Left hindlimb (tissue), 1 donor: ENCODE measurements around the gene FRMD4B.

Experiments
- DNase-seq: peaks from one replicate; pipeline ENCODE4 v3.0.0-alpha.2; 2018

The FRMD4B gene

GRCh38 chr3:69162308-69162980, 223.4 kb downstream of the FRMD4B start:
- no peak for DNase-seq

- no peak for DNase-seq
Measured at GRCh38 chr3:69161587-69162307, 224.1 kb downstream of the FRMD4B start.

DNA sequence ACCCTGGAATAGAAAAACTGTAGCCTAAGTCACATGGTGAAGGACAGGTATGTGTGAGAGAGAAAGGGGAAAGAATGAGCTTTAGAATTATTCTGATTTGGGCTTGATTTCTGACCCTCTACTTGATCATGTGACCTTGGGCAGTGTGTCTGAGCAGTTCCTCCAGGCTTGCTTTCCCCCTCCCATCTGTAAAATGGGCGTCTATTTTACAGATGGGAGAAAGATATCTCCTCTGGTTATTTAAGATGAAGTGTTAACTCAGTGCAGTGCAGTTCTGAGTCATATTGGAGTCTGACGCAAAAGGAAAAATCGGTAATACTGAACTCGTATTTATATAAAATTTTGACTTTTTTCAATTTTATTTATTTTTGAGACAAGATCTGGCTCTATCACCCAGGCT, 225.4 kb downstream of the FRMD4B start:
- DNase-seq, result no peak

GRCh38 chr3:69160107-69160506, 225.8 kb downstream of the FRMD4B start:
- DNase-seq, result no peak

GRCh38 chr3:69149586-69149985, 236.3 kb downstream of the FRMD4B start:
- DNase-seq, result no peak

GRCh38 chr3:69145688-69146087, 240.2 kb downstream of the FRMD4B start:
- DNase-seq, result no peak

- no peak for DNase-seq
Measured at GRCh38 chr3:69144631-69145245, 241.2 kb downstream of the FRMD4B start.

DNA sequence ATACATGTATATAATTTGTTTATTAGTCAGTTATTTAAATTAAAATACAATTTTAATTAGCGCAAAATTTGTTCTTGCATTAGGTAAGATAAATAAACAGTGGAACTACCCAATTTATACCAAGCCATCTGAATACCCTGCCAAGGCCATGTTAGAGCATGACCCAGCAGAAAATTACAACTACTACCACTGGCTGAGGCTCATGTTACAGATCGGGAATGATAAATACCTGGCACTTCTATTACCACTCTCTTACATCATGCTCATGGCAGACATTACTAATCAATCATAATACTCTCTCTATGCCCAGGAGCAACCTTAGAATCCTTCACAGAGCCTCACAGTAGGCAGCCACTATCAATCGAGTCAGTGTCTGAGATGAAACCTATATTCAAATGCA, 242.3 kb downstream of the FRMD4B start:
- no peak for DNase-seq

GRCh38 chr3:69142797-69143454, 243.0 kb downstream of the FRMD4B start:
- no peak for DNase-seq

DNA sequence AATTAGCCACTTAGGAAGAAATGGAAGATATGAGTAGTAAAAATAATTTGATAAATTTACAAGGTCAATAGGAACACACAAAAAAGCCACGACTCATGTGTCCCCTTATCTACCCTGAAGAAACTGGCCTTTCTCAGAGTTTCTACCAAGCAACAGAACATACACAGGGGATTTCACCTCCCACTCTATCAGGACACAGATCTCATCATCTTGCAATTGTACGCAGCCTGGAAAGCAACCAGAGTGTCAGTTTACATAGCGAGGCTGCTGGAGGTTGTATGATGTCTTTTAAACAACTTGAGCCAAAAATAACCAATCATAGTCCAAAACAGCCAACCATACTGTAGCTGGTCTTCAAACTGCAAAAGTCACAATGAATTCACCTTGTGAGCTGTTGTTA, 243.8 kb downstream of the FRMD4B start:
- no peak for DNase-seq

GRCh38 chr3:69141313-69141712, 244.6 kb downstream of the FRMD4B start:
- no peak for DNase-seq

- no peak for DNase-seq
Measured at GRCh38 chr3:69137412-69137811, 248.5 kb downstream of the FRMD4B start.

DNA sequence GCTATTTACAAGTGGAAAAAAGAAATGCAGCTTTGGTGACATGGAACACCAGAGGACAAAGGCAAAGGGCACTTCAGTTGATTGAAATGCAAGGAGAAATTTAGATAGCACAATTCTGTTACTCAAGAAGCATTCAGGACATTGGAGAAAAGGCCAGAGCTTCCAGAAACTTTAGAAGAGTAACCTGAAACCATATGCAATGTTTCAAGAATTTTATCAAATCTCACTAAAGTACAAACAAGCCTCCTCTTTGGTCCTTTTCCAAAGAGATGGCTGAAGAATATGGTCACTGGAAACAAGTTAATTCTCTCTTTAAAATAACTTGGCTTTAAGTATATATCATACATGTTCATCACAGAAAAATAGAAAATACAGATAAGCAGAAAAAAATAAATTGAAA, 248.9 kb downstream of the FRMD4B start:
- no peak for DNase-seq

DNA sequence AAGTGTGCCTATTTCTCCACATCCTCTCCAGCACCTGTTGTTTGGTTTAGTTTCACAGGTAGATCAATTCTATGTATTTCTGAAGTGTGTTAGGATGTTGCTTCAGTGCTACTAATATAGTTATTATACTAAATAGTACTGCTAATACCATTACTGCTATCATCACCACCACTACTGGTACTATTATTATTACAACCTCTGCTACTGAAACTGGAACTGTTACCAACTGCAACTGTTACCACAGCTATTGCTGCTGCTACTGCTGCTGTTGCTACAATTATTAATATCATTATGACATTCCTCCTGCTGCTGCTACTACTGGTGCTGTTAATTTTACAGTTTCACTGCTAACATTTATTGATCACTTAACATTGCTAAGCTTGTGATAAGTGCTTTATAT, 255.2 kb downstream of the FRMD4B start:
- no peak for DNase-seq

DNA sequence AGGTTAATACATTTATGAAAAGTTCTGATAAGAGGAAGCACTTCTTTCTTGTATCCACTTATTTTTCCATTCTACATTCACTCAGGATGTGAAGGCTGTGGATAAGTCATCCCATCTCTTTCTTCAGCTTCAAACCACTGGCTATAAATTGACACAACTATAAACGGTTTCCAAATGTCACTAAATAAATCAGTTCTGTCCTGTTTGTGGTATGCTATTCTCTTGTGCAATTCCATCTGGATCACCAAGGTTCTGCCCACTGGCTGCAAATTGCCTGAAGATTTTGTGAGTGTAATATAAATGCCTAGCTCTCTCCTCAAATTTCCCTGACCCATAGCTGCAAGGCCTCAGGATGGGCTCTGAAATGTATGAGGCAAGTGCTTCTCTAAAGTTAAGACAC, 256.4 kb downstream of the FRMD4B start:
- DNase-seq, result no peak

DNA sequence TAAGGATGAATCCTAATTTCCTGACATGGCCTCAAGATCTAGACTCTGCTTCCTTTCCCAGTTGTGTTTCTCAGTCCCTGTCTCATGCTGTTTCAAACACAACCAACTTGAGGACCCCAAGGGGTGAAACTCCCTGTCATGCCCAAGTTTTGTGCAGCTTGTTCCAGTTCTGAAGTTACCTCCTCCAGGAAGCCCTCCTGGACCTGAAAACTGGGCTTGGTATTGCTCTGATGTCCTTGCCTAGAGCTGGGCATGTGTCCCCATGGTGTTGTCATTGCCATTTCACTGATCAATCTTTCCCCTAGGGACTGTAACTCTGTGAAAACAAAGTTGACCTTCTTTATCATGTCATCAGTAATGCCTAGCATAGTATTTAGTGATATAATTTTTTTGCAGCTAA, 257.4 kb downstream of the FRMD4B start:
- DNase-seq, result no peak

- no peak for DNase-seq
Measured at GRCh38 chr3:69126999-69127398, 258.9 kb downstream of the FRMD4B start.

DNA sequence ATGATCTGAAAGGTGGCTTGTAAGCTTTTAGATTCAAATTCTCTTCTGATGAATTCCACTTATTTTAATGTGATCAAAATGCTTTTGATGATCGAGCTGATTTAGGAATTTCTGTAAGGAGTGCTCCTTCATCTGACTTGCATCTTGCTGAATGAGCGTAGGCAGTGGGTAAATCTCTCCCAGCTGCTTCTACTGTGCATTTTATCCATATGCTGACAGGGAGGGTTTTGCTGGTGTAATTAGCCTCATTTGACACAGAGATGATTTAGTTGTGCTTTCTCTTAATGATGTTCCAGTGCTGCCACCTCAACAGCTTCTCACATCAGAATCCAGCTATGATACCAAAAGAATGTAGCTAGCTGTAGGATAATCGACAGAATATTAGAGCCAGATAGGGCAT, 259.7 kb downstream of the FRMD4B start:
- DNase-seq, result no peak

DNA sequence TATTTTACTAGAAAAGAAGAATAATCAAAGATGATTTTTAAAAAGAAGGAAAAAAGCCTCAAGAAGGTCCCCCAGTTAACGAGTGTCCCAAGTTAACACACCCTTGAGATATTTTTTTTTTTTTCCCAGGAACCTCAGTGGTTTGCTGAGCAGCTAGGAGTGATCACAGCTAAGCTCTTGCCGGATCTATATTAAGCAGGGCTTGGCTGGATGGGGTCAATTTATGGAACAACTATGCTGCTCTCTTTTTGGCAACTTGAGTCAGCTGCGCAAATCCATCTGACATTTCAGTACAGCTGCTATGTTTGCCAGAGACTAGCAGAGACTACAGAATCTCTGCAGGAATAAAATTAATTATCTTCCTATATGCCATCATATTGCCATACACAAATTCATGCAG, 263.5 kb downstream of the FRMD4B start, which contains the start of gene LMOD3:
LMOD3 (minus strand) TSS at position 193 of the 400 bp plus-strand sequence. CDS start 209 bp downstream, outside the sequence.
- DNase-seq, result peak; percentile 54

GRCh38 chr3:69121950-69122349, 263.9 kb downstream of the FRMD4B start:
- no peak for DNase-seq

GRCh38 chr3:69121513-69121912, 264.4 kb downstream of the FRMD4B start:
- DNase-seq, result no peak

GRCh38 chr3:69120879-69121464, 264.9 kb downstream of the FRMD4B start:
- peak; percentile 60 for DNase-seq
